ENCODE data around the gene SH3BP4.

Gene SH3BP4

GRCh38 chr2:234951664-234952269 is at the start of gene SH3BP4:
SH3BP4 (plus strand) TSS chr2:234952017; CDS start chr2:235035003, 82,986 bp downstream.
- peak; percentile 67 for DNase-seq

DNA sequence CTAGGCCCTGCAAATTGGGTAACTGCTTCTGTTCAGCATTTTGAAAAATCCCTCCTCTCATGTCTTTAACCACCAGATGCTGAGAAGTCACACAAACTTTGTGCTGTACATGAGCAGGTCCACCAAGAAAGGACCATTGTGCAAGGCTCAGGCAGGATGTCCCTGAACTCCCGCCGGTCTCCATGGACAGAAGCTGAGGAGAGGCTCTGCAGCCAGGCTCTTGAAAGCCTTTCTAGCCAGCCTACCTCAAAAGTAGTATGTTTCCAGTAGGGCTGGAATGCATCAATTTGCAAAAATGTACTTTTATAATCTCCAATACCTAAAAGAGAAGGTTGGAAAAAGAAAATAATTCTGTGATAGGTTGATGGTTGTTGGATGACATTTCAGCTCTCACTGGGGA is 47.0 kb upstream of the SH3BP4 start:
- no peak for DNase-seq

DNA sequence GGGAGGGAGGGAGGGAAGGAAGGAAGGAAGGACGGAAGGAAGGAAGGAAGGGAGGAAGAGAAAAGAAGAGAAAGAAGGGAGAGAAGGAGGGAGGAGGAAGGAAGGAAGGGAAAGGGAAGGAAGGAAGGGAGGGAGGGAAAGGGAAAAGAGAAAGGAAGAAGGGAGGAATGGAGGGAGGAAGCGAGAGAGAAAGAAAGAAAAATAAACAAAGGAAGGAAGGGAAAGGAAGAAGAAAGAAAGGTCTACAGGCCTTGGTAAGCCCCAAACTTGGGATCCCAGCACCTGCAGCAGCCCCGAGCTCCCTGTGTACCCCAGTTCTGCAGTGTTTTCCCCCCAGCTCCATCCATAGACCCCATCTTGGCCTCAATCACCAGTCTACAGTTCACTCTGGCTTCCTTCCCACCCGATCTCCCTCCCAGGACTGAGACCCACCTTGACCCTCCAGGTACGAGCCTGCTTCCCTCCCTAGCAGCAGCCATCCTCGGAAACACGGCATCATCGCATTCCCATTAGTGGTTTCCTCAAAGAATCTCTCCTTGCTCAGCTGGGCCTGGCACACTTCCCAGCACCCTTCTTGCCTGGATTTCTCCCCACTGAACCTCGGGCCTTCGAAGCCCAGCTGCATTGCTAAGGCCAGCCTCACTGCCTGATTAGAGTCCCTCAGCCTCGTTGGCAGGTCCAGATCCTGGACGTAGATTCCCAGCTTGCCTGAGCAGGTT is 46.1 kb upstream of the SH3BP4 start:
- no peak for DNase-seq

GRCh38 chr2:234910186-234910679 is 41.6 kb upstream of the SH3BP4 start:
- DNase-seq = no peak

DNA sequence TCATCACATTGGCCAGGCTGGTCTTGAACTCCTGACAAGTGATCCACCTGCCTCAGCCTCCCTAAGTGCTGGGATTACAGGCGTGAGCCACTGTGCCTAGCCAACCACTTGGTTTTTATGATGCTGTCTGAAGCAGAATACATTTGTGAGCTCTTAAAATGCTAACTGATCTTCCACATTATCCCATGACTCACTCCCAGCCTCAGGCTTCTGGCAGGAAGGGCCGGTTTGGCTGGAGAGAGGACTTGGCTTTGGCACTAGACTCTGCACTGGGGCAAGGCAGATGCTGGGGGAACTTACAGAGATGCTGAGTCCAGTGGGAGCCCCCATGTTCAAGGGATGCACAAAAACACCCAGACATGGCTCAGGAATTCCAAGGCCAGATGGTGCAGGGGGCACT is 40.5 kb upstream of the SH3BP4 start:
- no peak for DNase-seq

DNA sequence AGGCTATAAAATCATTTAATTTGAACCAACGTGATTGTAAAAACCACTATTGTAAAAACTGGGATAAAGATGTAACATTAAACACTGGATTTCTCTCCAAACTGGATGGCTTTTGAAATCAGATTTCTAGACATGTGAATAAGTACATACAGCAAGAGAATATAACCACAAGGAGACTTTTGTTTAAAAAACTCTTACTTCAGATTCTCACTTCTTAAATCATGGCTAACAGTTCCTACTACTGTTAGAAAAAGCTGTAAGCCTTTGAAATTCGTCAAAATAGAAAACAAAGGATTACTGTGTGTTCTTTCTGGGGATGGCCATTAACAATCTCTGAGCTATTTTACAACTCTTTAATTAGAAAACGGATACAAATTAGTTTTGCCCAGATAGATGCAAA is 39.4 kb upstream of the SH3BP4 start:
- no peak for DNase-seq

- peak; percentile 56 for DNase-seq
These were observed 38.6 kb upstream of the SH3BP4 start for GRCh38 chr2:234913208-234913626.

DNA sequence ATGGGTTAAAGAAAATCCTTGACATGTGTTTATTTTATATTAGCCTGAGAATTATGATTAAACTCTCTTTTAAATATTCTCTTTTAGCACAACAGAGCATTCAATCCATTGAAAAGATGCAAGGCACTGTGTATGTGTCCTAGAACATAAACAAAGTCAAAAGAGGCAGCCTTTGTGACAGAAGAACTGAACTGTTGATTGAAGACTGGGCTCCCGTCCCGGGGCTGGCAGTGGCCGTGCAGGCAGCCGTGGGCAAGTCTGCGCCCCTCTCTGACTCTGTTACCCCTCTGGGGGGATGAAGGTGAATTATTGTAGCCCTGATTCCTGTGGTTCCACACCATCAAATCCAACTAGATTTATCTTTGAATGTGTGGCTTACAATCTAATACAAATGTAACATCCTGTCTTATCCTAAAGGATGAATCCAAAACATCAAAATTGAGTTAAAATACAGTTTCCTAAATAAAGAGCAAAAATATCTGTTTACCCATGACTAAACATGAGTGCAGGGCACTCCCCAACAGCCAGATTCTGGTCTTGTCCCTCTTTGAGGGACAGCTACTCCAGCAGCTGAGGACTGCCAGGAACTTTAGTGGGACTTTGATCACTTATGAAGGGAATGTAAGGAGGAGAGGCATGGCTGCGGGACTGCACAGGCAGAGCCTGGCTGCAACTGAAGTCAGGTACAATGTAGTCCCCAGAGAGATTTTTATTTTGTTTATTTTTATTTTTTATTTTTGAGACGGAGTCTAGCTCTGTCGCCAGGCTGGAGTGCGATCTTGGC is 37.3 kb upstream of the SH3BP4 start:
- no peak for DNase-seq

GRCh38 chr2:234916674-234917073 is 35.1 kb upstream of the SH3BP4 start:
- DNase-seq = no peak

DNA sequence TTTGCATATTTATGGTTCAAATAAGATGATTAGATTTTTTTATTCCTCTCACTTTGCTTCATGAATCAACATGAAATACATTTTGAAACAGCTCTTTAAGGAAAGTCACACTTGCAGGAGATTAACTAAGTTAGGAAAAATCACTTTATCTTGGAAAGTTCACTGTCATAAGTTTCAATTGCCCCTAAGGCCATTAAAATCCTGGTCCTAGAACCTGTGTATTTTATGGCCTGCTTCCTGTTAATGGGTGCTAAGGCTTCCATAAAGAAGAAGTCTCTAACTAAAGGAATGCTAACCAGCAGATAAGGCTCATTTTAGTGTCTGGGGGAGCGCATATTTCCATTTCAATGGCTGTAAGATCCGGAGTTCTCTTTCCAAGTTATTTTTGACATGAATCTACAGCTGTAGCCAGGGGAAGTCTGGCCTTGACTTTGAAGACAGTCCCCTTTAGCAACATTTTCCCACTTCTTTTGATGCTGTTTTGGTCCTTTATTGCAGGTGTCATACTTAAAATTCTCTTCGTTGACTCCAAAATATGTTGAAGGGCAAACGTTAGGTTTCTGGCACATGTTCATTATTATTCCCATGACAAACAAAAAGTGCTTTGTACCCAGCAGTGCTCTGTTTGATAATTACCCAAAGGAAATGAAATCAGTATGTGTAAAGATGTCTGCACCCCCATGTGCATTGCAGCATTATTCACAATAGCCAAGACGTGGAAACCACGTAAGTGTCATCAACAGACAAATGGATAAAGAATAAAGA is 34.4 kb upstream of the SH3BP4 start:
- no peak for DNase-seq

- no peak for DNase-seq
These were observed 32.1 kb upstream of the SH3BP4 start for GRCh38 chr2:234919711-234920110.

GRCh38 chr2:234920836-234921235 is 31.0 kb upstream of the SH3BP4 start:
- DNase-seq = no peak

DNA sequence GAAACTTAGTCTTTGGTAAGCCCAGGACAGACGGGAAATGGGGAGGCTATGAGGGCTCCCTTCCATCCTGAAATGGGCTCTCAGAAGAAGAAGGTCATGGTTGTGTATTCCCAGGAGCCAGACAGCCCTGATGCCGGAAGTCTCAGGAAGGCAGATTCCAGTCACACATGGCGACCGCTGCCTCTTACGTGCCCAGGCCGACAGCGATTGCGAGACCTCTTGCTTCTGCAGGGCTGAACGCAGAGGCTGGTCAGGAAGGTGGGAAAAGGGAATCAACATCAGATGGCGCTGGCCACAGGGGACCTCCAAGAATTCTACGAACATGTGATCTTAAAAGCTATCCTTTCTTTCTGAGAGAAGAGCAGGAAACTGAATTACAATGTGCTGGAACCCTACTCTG is 22.8 kb upstream of the SH3BP4 start:
- DNase-seq = no peak

DNA sequence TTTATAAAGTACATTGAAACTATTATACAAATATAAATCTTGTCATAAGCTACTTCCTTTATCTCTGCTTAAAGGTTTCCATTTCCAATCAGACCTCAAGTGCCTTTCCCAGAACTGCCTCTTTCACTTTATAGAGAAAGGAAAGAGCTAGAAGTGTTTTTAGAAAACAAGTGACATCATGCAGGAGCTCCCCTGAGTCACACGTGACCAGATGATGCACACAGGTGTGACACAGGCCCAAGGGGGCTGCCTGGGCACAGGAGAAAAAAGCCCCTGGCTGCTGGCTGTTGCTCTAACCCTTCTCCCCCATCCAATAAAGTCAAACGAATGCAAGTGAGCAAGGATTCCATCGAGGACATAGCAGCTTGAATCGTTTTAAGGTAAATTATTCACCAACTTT is 21.4 kb upstream of the SH3BP4 start:
- DNase-seq = no peak

- no peak for DNase-seq
These were observed 20.4 kb upstream of the SH3BP4 start for GRCh38 chr2:234931371-234931770.

DNA sequence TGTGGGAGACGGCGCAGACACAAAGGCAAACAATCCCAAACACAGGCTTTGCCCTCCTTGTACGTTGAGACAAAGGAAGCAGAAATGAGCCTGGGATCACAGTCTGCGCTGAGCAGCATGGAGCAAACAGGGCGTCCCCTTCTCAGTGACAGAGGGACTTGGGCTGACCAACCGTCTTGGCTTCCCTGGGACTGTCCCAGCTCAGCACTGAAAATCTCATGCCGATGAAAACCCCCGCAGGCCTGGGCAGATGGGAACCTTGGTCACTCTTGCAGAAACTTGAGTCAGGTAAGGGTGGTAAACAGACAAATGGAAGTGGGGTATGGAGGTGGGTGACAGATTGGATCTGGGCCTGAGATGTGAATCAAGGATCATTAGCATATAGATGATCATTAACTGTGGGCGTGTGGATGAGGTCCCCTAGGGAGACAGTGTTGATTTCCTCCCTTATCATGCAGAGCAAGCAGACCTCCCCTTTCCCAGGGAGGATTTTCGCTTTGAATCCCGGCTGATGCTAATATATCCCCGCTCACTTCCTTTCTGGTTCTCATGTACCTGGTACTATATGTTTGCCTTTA is 19.1 kb upstream of the SH3BP4 start:
- DNase-seq = no peak

DNA sequence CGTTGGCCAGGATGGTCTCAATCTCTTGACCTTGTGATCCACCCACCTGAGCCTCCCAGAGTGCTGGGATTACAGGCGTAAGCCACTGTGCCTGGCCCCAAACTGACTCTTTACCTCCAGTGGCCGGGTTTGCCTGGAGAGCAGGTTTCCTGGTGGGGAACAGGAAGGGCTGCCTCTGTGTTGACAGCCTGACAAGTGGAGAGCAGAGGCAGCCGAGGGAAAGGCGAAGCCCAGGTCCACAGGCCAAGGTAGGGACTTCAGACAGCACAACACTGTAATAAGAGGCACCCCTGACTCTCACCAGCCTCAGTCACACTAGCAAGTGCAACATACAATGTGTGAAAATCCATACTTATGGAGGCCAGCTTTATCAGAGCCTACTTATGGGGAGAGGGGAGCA is 16.5 kb upstream of the SH3BP4 start:
- DNase-seq = no peak

GRCh38 chr2:234939576-234939975 is 12.2 kb upstream of the SH3BP4 start:
- DNase-seq = no peak

DNA sequence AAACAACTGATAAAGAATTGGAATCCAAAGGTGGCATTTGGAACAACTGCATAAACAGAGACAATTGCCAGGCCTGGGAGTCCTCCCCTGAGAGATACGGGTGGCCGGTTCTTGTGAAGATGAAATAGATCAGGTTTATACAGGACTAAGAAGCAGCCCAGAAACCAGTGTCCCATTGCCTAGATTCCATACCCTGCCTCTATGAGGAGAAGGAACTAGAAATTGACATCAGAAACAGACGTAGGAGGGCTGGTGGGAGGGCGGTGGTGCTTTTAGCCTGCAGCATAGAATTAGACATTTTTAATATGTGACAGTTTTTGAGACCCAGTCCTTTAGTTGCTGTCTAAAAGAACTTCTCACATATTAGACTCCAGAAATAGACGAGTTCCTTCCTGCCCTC is 11.8 kb upstream of the SH3BP4 start:
- no peak for DNase-seq

DNA sequence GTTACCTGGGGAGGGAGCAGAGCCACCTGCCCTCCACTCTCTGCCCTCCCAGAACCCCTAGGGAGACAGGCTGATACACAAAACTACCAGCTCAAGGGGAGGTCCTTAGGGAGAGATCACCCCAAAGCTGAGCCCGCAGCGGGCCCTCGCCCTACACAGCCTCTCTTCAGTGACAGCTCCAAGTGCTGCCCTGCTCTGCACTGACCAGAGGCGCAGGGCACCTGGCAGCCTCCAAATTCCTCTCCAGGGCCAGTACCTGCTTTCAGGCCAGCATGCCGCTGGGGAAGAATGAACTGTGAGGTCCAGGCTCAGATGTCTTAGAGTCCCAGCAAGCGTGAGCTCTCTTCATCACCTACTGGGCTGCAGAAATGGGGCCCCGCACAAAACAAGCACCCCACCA is 11.3 kb upstream of the SH3BP4 start:
- no peak for DNase-seq

DNA sequence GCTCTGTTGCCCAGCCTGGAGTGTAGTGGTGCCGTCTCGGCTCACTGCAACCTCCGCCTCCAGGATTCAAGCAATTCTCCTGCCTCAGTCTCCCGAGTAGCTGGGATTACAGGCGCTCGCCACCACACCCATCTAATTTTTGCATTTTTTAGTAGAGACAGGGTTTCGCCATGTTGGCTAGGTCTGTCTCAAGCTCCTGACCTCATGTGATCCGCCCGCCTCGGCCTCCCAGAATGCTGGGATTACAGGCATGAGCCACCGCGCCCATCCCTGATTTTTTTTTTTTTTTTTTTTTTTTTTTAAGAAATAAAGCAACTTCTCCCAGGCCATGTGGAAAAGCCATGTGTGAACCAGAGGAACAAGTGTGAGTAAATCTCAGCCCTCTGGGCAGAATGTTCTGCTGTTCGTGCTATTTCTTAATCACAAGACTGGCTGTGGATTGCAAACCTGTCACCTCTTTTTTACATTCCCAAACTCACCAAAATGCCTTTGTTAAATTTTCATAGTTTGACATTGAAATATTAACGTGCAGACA is 6.4 kb upstream of the SH3BP4 start:
- no peak for DNase-seq

DNA sequence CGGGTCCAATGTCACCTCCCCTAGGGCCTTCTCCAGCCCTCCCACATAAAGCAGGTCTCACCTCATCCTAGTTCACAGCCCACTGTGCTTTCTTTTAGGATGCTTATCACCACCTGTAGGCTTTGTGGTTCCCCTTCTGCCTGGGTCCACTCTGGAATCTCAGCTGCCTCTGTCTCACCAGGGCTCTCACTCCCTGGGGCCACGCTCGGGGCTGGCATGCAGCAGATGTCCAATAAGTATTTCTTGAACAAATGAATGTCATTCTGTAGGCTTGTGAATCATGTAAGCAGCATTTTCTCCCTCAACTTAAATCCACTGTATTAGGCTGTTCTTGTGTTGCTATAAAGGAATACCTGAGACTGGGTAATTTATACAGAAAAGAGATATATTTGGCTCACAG is 4.3 kb upstream of the SH3BP4 start:
- no peak for DNase-seq
